ENCODE measurements around the gene CLBA1.
"Not testable (repeated sequence)": the region's sequence is repeated elsewhere in the genome, so short reads cannot be mapped to it uniquely, and the experiment has no call there.

The CLBA1 gene

GRCh38 chr14:105020815-105021655, 35.4 kb downstream of the CLBA1 start, which contains the start of gene CDCA4:
CDCA4 (minus strand) TSS chr14:105021083; CDS start chr14:105011929, 9,154 bp downstream.
- Histone ChIP-seq H3K4me3 (ENCODE audit: low read length) (peak within 1 kb of the TSS; percentile 57), H3K9me3 (ENCODE audit: control insufficient read depth, low read length) (no peaks in the 10 kb centered on the region), H3K4me1 (ENCODE audit: control insufficient read depth, insufficient read depth, low read length) (peaks cover 16% of the 10 kb centered on the region), H3K27me3 (ENCODE audit: control insufficient read depth, insufficient read depth, low read length) (no peaks in the 10 kb centered on the region), H3K9ac (ENCODE audit: low read length) (peak within 1 kb of the TSS; percentile 68), H3K36me3 (ENCODE audit: control insufficient read depth, insufficient read depth, low read length) (no peaks in the 10 kb centered on the region)

DNA sequence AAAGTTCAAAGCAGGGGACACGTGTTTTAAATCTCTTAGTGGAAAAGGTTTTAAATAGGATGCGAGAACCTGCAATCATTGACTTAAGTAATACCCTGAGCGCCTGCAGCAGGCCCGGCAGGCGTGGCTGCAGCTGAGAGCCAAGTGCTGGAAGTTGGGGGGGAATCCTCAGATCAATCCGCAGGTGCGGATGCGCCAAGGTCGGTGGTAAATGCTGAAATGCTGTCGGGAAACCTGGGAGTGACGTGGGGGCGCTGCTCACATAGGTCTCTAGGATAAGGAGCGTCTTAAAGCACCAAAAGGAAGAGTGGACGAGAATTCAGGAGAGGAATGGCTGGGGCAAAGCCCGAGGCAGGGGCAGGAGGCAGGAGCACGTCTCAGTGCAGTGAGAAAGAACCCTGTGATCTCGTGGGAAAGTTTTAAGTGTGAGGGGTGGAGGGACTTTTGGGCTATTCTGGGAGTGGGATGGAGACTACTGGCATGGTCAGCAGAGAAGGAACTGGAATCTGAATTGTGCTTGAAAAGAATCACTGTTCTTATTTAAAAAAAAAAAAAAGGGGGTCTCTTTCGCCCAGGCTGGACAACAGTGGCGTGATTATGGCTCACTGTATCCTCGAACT, 36.2 kb downstream of the CLBA1 start:
- Histone ChIP-seq H3K27me3 (ENCODE audit: control insufficient read depth, insufficient read depth, low read length) (no peaks in the 10 kb centered on the region), H3K4me3 (ENCODE audit: low read length) (peak overlapping the region; percentile 57), H3K9me3 (ENCODE audit: control insufficient read depth, low read length) (no peaks in the 10 kb centered on the region), H3K4me1 (ENCODE audit: control insufficient read depth, insufficient read depth, low read length) (peaks cover 16% of the 10 kb centered on the region), H3K36me3 (ENCODE audit: control insufficient read depth, insufficient read depth, low read length) (no peaks in the 10 kb centered on the region), H3K9ac (ENCODE audit: low read length) (peak overlapping the region; percentile 68)

DNA sequence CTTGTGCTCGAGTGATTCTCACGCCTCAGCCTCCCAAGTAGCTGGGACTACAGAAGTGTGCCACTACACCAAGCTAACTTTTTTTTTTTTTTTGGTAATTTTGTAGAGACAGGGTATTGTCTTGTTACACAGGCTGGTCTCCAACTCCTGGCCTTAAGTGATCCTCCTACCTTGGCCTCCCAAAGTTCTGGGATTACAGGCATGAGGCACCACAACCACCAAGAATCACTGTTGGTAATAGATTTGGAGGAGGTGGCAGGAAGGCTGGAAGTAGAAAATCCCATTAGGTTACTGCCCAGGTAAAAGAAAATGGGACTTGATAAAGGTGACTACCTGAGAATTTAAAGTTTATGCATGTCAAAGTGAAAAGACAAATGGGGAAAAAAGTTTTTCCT, 36.7 kb downstream of the CLBA1 start:
- peaks cover 16% of the 10 kb centered on the region for H3K4me1 ChIP-seq (ENCODE audit: control insufficient read depth, insufficient read depth, low read length)

GRCh38 chr14:105023144-105023543, 37.6 kb downstream of the CLBA1 start:
- peaks cover 16% of the 10 kb centered on the region for H3K4me1 ChIP-seq (ENCODE audit: control insufficient read depth, insufficient read depth, low read length)

More for the DNA sequence above, 36.7 kb downstream of the CLBA1 start:
- no peak overlapping the region for H3K9ac ChIP-seq (ENCODE audit: low read length)
- H3K27me3 ChIP-seq (ENCODE audit: control insufficient read depth, insufficient read depth, low read length), result no peaks in the 10 kb centered on the region
- no peak overlapping the region for H3K4me3 ChIP-seq (ENCODE audit: low read length)
- no peaks in the 10 kb centered on the region for H3K9me3 ChIP-seq (ENCODE audit: control insufficient read depth, low read length)
- H3K36me3 ChIP-seq (ENCODE audit: control insufficient read depth, insufficient read depth, low read length), result no peaks in the 10 kb centered on the region

GRCh38 chr14:105023791-105024480, 38.3 kb downstream of the CLBA1 start:
- H3K9me3 ChIP-seq (ENCODE audit: control insufficient read depth, low read length), result no peaks in the 10 kb centered on the region
- no peaks in the 10 kb centered on the region for H3K27me3 ChIP-seq (ENCODE audit: control insufficient read depth, insufficient read depth, low read length)
- H3K9ac ChIP-seq (ENCODE audit: low read length), result no peak overlapping the region
- peaks cover 16% of the 10 kb centered on the region for H3K4me1 ChIP-seq (ENCODE audit: control insufficient read depth, insufficient read depth, low read length)
- no peaks in the 10 kb centered on the region for H3K36me3 ChIP-seq (ENCODE audit: control insufficient read depth, insufficient read depth, low read length)
- H3K4me3 ChIP-seq (ENCODE audit: low read length), result no peak overlapping the region

More at GRCh38 chr14:105023144-105023543, 37.6 kb downstream of the CLBA1 start:
- Histone ChIP-seq H3K36me3 (ENCODE audit: control insufficient read depth, insufficient read depth, low read length) (no peaks in the 10 kb centered on the region), H3K27me3 (ENCODE audit: control insufficient read depth, insufficient read depth, low read length) (no peaks in the 10 kb centered on the region), H3K9me3 (ENCODE audit: control insufficient read depth, low read length) (no peaks in the 10 kb centered on the region), H3K4me3 (ENCODE audit: low read length) (no peak overlapping the region), H3K9ac (ENCODE audit: low read length) (no peak overlapping the region)

- Histone ChIP-seq H3K9ac (ENCODE audit: low read length) (no peak overlapping the region), H3K4me3 (ENCODE audit: low read length) (no peak overlapping the region), H3K36me3 (ENCODE audit: control insufficient read depth, insufficient read depth, low read length) (no peaks in the 10 kb centered on the region), H3K27me3 (ENCODE audit: control insufficient read depth, insufficient read depth, low read length) (no peaks in the 10 kb centered on the region), H3K4me1 (ENCODE audit: control insufficient read depth, insufficient read depth, low read length) (peaks cover 9% of the 10 kb centered on the region), H3K9me3 (ENCODE audit: control insufficient read depth, low read length) (no peaks in the 10 kb centered on the region)
These were observed 39.8 kb downstream of the CLBA1 start for GRCh38 chr14:105025429-105025828.

- H3K27me3 ChIP-seq (ENCODE audit: control insufficient read depth, insufficient read depth, low read length), result peaks cover 3% of the 10 kb centered on the region
- peaks cover 9% of the 10 kb centered on the region for H3K4me1 ChIP-seq (ENCODE audit: control insufficient read depth, insufficient read depth, low read length)
These were observed 40.6 kb downstream of the CLBA1 start for GRCh38 chr14:105026033-105026785.

DNA sequence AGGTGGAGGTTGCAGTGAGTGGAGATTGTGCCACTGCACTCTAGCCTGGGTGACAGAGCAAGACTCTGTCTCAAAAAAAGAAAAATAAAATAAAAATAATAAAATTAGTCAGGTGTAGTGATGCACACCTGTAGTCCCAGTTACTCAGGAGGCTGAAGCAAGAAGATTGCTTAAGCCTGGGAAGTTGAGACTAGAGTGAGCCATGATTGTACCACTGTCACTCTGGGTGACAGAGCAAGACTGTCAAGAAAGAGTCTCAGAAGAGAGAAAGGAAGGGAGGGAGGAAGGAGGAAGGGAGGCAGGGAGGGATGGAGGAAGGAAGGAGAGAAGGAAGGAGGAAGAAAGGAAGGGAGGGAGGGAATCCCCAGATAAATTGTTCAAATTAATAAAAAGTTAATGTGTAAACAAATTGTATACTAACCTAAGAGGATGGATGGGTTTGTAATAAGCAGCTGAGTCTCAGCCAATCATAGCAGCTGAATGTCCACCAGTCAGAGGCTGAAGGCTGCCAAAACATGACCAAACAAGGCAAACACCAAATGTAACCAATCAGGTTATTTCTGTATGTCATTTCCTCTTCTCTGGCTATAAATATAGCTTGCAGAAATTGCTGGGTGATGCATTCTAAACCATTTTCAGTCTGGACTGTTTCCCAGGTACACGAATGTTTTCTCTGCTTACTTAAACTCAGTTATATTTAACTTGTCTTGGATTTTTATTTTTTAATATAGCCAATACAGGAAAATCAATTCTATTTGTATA, 41.4 kb downstream of the CLBA1 start:
- H3K27me3 ChIP-seq (ENCODE audit: control insufficient read depth, insufficient read depth, low read length), result peaks cover 3% of the 10 kb centered on the region
- H3K36me3 ChIP-seq (ENCODE audit: control insufficient read depth, insufficient read depth, low read length), result no peaks in the 10 kb centered on the region
- H3K9me3 ChIP-seq (ENCODE audit: control insufficient read depth, low read length), result no peaks in the 10 kb centered on the region
- no peak overlapping the region for H3K4me3 ChIP-seq (ENCODE audit: low read length)
- peaks cover 3% of the 10 kb centered on the region for H3K4me1 ChIP-seq (ENCODE audit: control insufficient read depth, insufficient read depth, low read length)
- H3K9ac ChIP-seq (ENCODE audit: low read length), result no peak overlapping the region

More at GRCh38 chr14:105026033-105026785, 40.6 kb downstream of the CLBA1 start:
- Histone ChIP-seq H3K9ac (ENCODE audit: low read length) (no peak overlapping the region), H3K4me3 (ENCODE audit: low read length) (no peak overlapping the region), H3K9me3 (ENCODE audit: control insufficient read depth, low read length) (no peaks in the 10 kb centered on the region), H3K36me3 (ENCODE audit: control insufficient read depth, insufficient read depth, low read length) (no peaks in the 10 kb centered on the region)

DNA sequence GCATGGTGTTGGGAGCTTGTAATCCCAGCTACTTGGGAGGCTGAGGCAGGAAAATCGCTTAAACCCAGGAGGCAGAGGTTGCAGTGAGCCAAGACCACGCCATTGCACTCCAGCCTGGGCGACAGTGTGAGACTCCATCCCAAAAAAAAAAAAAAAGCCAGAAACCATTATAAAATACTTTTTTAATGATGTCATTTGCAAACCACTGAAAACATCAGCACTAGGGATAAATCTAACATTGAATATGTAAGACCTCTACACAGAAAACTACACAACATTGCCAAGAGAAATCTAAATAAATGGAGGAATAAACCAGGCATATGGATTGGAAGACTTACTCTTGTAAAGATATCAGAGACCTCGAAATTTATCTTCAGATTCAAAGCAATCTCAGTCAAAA, 42.1 kb downstream of the CLBA1 start:
- H3K9me3 ChIP-seq (ENCODE audit: control insufficient read depth, low read length); H3K4me3 ChIP-seq (ENCODE audit: low read length); H3K36me3 ChIP-seq (ENCODE audit: control insufficient read depth, insufficient read depth, low read length); H3K4me1 ChIP-seq (ENCODE audit: control insufficient read depth, insufficient read depth, low read length); H3K27me3 ChIP-seq (ENCODE audit: control insufficient read depth, insufficient read depth, low read length); H3K9ac ChIP-seq (ENCODE audit: low read length): not testable (repeated sequence)

DNA sequence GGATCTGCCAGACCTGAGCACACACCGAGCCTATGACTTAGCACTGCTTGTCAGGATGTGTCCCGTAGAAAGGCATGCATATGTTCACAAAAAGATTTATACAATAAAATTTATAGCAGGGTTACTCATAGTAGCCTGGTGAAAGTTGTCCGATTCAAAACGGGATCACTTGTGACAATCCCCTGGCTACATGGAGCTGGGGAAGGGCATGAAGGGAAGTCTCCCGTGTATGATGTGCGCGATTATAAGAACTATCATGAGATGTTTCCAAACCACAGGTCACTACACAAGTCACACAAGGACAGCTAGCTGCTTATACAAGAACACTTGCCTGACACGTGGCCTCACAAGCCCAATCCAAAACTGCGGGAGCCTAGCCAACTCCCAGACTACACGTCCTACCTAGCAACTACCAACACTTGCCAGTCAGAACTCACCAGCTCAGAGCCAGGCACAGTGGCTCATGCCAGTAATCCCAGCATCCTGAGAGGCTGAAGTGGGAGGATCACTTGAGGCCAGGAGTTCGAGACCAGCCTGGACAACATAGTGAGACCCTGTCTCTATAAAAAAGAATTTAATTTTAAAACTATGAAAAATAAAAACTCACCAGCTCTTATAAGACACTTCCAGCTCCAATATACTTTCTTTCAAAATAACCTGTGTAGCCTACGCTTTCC, 42.8 kb downstream of the CLBA1 start:
- Histone ChIP-seq H3K27me3 (ENCODE audit: control insufficient read depth, insufficient read depth, low read length) (peaks cover 9% of the 10 kb centered on the region), H3K9me3 (ENCODE audit: control insufficient read depth, low read length) (no peaks in the 10 kb centered on the region), H3K4me3 (ENCODE audit: low read length) (no peak overlapping the region), H3K9ac (ENCODE audit: low read length) (no peak overlapping the region), H3K36me3 (ENCODE audit: control insufficient read depth, insufficient read depth, low read length) (no peaks in the 10 kb centered on the region), H3K4me1 (ENCODE audit: control insufficient read depth, insufficient read depth, low read length) (no peaks in the 10 kb centered on the region)

DNA sequence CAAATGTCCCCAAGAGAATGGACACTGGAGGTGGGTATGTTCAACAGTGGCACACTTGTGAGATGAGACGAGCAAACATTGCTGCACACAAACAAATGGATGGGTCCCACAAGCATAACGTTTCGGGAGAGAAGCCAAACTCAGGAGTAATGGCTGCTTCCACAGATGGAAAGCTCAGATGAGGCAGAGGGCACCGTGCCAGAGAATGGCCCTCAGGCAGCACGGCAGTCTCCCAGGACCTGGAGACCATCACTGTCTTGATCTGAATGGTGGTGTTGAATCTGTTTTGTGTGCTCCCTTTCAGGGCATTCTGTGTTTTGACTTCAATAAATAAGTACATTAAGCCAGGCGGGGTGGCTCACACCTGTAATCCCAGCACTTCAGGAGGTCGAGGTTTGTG, 43.8 kb downstream of the CLBA1 start:
- H3K36me3 ChIP-seq (ENCODE audit: control insufficient read depth, insufficient read depth, low read length), result no peaks in the 10 kb centered on the region
- H3K4me1 ChIP-seq (ENCODE audit: control insufficient read depth, insufficient read depth, low read length), result peaks cover 4% of the 10 kb centered on the region
- peaks cover 14% of the 10 kb centered on the region for H3K27me3 ChIP-seq (ENCODE audit: control insufficient read depth, insufficient read depth, low read length)
- H3K4me3 ChIP-seq (ENCODE audit: low read length), result no peak overlapping the region
- no peaks in the 10 kb centered on the region for H3K9me3 ChIP-seq (ENCODE audit: control insufficient read depth, low read length)
- no peak overlapping the region for H3K9ac ChIP-seq (ENCODE audit: low read length)
